ENCODE data around the gene DICER1.

The DICER1 gene

DNA sequence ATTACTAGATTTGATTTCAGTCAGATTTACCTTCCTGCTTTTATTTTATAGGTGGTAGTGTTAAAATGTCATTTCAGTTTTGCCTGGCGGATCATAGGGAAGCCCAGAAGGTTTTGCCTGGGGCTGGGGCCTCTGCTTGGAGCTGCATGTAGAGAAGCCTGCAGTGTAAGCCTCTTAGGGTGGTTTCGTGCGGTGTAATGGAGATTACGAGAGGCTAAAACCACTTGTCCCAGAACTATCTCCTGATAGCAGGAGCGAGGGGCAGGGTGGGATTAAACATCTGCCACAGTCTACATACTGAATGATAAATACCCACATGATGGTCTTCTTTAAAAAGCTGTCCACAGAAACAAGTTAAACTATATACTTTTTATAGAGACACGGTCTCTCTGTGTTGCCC, 35.0 kb upstream of the DICER1 start:
- H3K14ac ChIP-seq (ENCODE audit: low read length) = no peak overlapping the region
- WGBS, 2 donors (ENCODE audit: extremely low coverage in 2 of 2, insufficient read length in 2 of 2, insufficient replicate concordance in 1 of 2) = no CpG with 5 or more reads among the region's 6 CpGs

DNA sequence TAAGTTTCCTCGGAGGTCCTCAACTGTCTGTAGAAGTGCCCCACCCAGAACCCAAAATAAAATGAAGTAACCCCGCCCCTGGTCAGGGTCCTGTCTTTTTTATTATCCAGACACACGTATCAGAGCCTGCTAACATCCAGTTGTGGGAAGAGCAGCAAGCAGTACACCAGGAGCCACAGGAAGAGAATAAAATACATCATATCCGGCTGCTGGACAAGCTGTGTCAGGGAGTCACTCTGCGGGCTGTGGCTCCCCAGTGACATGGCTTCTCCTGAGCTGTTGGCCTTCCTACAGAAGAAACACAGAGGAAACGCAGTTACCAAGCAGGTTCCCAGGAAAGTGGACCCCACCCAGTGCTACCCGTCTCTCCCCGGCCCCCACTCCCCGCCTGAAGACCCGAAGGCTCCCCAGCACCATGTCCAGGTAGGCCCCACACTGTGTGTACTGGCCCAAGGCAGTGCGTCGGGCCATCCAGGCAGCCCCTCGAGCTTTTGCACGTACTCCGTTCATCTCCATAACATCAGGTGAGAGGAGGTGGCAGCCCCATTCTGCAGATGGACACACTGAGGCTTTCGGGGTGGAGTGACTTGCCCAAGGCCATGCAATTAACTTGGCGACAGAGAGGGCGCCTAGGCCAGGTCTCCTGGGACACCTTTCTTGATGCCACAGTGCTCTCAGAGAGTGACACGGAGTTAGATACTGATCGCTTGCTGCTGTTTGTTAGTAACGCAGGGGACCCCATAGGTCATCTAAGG, 34.3 kb upstream of the DICER1 start:
- WGBS, 2 donors (ENCODE audit: extremely low coverage in 2 of 2, insufficient read length in 2 of 2, insufficient replicate concordance in 1 of 2) = no CpG with 5 or more reads among the region's 21 CpGs
- H2BK12ac ChIP-seq (ENCODE audit: low read length) = no peak overlapping the region
- H3K4me1 ChIP-seq (ENCODE audit: control insufficient read depth in 2 of 2, insufficient read depth in 1 of 2, low read depth in 1 of 2, low read length in 2 of 2) = peaks cover 0 to 15% of the 10 kb centered on the region in 2 donors
- peak overlapping the region; percentile 80 for H3K23ac ChIP-seq (ENCODE audit: low read depth, low read length, poor library complexity)
- no peak overlapping the region for H2BK120ac ChIP-seq (ENCODE audit: low read depth, low read length)
- H4K91ac ChIP-seq (ENCODE audit: low read depth, low read length, poor library complexity) = no peak overlapping the region
- no peak overlapping the region for H2AK5ac ChIP-seq (ENCODE audit: low read depth, low read length)
- no peak overlapping the region for H3K4ac ChIP-seq (ENCODE audit: low read length)
- H3K18ac ChIP-seq (ENCODE audit: low read length) = peak overlapping the region; percentile 45
- no peak overlapping the region for H3K27ac ChIP-seq (replicated peaks; ENCODE audit: low read length)
- H4K8ac ChIP-seq (ENCODE audit: low read depth, low read length) = no peak overlapping the region
- H2AFZ ChIP-seq (ENCODE audit: low read length) = no peak overlapping the region
- no peak overlapping the region for H3K4me2 ChIP-seq (ENCODE audit: insufficient read depth, low read length, poor library complexity, severe bottlenecking)
- H3K79me1 ChIP-seq (ENCODE audit: low read depth, low read length) = no peaks in the 10 kb centered on the region
- no peak overlapping the region for H2BK5ac ChIP-seq (ENCODE audit: low read length)
- H3K14ac ChIP-seq (ENCODE audit: low read length) = no peak overlapping the region
- no peak overlapping the region for H3K9ac ChIP-seq (ENCODE audit: low read depth, low read length, poor library complexity)
- no peak for DNase-seq (ENCODE audit: low spot score)
- no peaks in the 10 kb centered on the region for H3K27me3 ChIP-seq (ENCODE audit: control insufficient read depth in 3 of 3, insufficient read depth in 3 of 3, low read depth in 1 of 3, low read length in 3 of 3)
- H2BK15ac ChIP-seq (ENCODE audit: low read length) = peak overlapping the region; percentile 30
- no peaks in the 10 kb centered on the region for H3K9me3 ChIP-seq (replicated peaks in 1 of 2; ENCODE audit: control insufficient read depth in 2 of 2, insufficient read depth in 1 of 2, low read depth in 1 of 2, low read length in 2 of 2)
- no peaks in the 10 kb centered on the region for H3K36me3 ChIP-seq (replicated peaks in 1 of 2; ENCODE audit: control insufficient read depth in 2 of 2, insufficient read depth in 2 of 2, low read length in 2 of 2)
- H3K4me3 ChIP-seq (ENCODE audit: low read length in 2 of 2) = no peak overlapping the region

More for the DNA sequence above, 35.0 kb upstream of the DICER1 start:
- Histone ChIP-seq H2AK5ac (ENCODE audit: low read depth, low read length) (no peak overlapping the region), H3K23ac (ENCODE audit: low read depth, low read length, poor library complexity) (no peak overlapping the region), H3K27ac (replicated peaks; ENCODE audit: low read length) (no peak overlapping the region), H2BK5ac (ENCODE audit: low read length) (no peak overlapping the region), H2BK120ac (ENCODE audit: low read depth, low read length) (no peak overlapping the region), H4K91ac (ENCODE audit: low read depth, low read length, poor library complexity) (no peak overlapping the region), H3K9ac (ENCODE audit: low read depth, low read length, poor library complexity) (no peak overlapping the region), H2AFZ (ENCODE audit: low read length) (no peak overlapping the region), H3K4me2 (ENCODE audit: insufficient read depth, low read length, poor library complexity, severe bottlenecking) (no peak overlapping the region), H3K4ac (ENCODE audit: low read length) (no peak overlapping the region), H2BK12ac (ENCODE audit: low read length) (no peak overlapping the region), H3K4me3 (ENCODE audit: low read length in 2 of 2) (no peak overlapping the region), H3K18ac (ENCODE audit: low read length) (no peak overlapping the region), H3K27me3 (ENCODE audit: control insufficient read depth in 3 of 3, insufficient read depth in 3 of 3, low read depth in 1 of 3, low read length in 3 of 3) (no peaks in the 10 kb centered on the region), H3K36me3 (replicated peaks in 1 of 2; ENCODE audit: control insufficient read depth in 2 of 2, insufficient read depth in 2 of 2, low read length in 2 of 2) (no peaks in the 10 kb centered on the region), H4K8ac (ENCODE audit: low read depth, low read length) (no peak overlapping the region), H3K9me3 (replicated peaks in 1 of 2; ENCODE audit: control insufficient read depth in 2 of 2, insufficient read depth in 1 of 2, low read depth in 1 of 2, low read length in 2 of 2) (no peaks in the 10 kb centered on the region), H2BK15ac (ENCODE audit: low read length) (no peak overlapping the region), H3K4me1 (ENCODE audit: control insufficient read depth in 2 of 2, insufficient read depth in 1 of 2, low read depth in 1 of 2, low read length in 2 of 2) (peaks cover 0 to 15% of the 10 kb centered on the region in 2 donors), H3K79me1 (ENCODE audit: low read depth, low read length) (no peaks in the 10 kb centered on the region)
- no peak for DNase-seq (ENCODE audit: low spot score)

DNA sequence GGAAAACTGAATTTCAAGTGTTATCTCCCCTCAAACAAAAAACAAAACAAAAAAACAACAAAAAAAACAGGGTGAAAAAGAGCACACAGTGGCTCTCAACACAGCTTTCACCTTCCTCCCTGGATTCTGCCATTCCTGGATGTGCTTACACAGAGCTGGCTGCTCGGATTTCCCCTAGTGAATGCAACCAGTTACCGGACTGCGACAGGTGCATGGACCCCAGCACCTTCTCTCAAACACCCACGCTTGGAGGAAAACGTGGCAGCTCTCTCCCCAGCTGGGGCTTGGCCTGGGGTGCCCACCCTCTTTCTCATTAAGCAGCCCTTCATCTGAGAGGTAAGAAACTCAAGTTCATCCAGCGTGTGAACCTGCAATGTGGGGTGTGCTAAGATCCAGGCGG, 33.5 kb upstream of the DICER1 start:
- H3K14ac ChIP-seq (ENCODE audit: low read length) = no peak overlapping the region
- no peaks in the 10 kb centered on the region for H3K27me3 ChIP-seq (ENCODE audit: control insufficient read depth in 3 of 3, insufficient read depth in 3 of 3, low read depth in 1 of 3, low read length in 3 of 3)
- peaks cover 0 to 13% of the 10 kb centered on the region in 2 donors for H3K4me1 ChIP-seq (ENCODE audit: control insufficient read depth in 2 of 2, insufficient read depth in 1 of 2, low read depth in 1 of 2, low read length in 2 of 2)
- no peak overlapping the region for H2AFZ ChIP-seq (ENCODE audit: low read length)
- H3K9me3 ChIP-seq (replicated peaks in 1 of 2; ENCODE audit: control insufficient read depth in 2 of 2, insufficient read depth in 1 of 2, low read depth in 1 of 2, low read length in 2 of 2) = no peaks in the 10 kb centered on the region
- no peaks in the 10 kb centered on the region for H3K36me3 ChIP-seq (replicated peaks in 1 of 2; ENCODE audit: control insufficient read depth in 2 of 2, insufficient read depth in 2 of 2, low read length in 2 of 2)
- H3K27ac ChIP-seq (replicated peaks; ENCODE audit: low read length) = no peak overlapping the region
- no peak overlapping the region for H3K9ac ChIP-seq (ENCODE audit: low read depth, low read length, poor library complexity)
- no peaks in the 10 kb centered on the region for H3K79me1 ChIP-seq (ENCODE audit: low read depth, low read length)
- no peak overlapping the region for H3K18ac ChIP-seq (ENCODE audit: low read length)
- no peak overlapping the region for H2BK5ac ChIP-seq (ENCODE audit: low read length)
- H2AK5ac ChIP-seq (ENCODE audit: low read depth, low read length) = no peak overlapping the region
- no CpG with 5 or more reads among the region's 7 CpGs for WGBS, 2 donors (ENCODE audit: extremely low coverage in 2 of 2, insufficient read length in 2 of 2, insufficient replicate concordance in 1 of 2)
- no peak overlapping the region for H2BK120ac ChIP-seq (ENCODE audit: low read depth, low read length)
- no peak for DNase-seq (ENCODE audit: low spot score)
- no peak overlapping the region for H2BK15ac ChIP-seq (ENCODE audit: low read length)
- H3K4me2 ChIP-seq (ENCODE audit: insufficient read depth, low read length, poor library complexity, severe bottlenecking) = no peak overlapping the region
- H3K4ac ChIP-seq (ENCODE audit: low read length) = no peak overlapping the region
- H3K23ac ChIP-seq (ENCODE audit: low read depth, low read length, poor library complexity) = no peak overlapping the region
- H3K4me3 ChIP-seq (ENCODE audit: low read length in 2 of 2) = no peak overlapping the region
- H4K8ac ChIP-seq (ENCODE audit: low read depth, low read length) = no peak overlapping the region
- no peak overlapping the region for H4K91ac ChIP-seq (ENCODE audit: low read depth, low read length, poor library complexity)
- H2BK12ac ChIP-seq (ENCODE audit: low read length) = no peak overlapping the region

DNA sequence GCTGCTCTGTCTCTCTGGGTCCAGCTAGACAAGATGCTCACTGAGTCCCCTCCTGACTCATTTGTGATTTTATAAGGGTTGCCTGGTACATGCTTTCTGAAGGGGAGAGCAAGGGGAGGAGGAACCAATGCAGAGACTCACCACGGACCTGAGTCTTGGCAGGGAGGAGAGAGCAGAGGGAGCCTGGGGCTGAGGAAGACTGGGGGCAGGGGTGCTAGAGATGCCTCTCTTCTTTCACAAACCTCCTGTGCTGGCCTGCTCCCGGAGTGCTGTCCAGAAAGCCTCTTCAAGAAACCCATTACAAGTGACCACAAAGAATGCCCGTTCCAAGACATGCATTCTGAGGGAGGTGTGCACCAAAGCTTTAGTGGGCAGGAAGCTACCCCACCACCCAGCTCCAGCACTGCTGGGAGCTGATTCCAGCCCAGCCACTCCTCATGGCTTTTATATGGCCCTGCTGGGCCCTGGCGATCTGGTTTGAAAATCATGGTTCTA, 33.1 kb upstream of the DICER1 start:
- Histone ChIP-seq H3K9ac (ENCODE audit: low read depth, low read length, poor library complexity) (no peak overlapping the region), H3K23ac (ENCODE audit: low read depth, low read length, poor library complexity) (no peak overlapping the region), H3K14ac (ENCODE audit: low read length) (no peak overlapping the region), H3K27me3 (ENCODE audit: control insufficient read depth in 3 of 3, insufficient read depth in 3 of 3, low read depth in 1 of 3, low read length in 3 of 3) (no peaks in the 10 kb centered on the region), H2AFZ (ENCODE audit: low read length) (no peak overlapping the region), H3K36me3 (replicated peaks in 1 of 2; ENCODE audit: control insufficient read depth in 2 of 2, insufficient read depth in 2 of 2, low read length in 2 of 2) (no peaks in the 10 kb centered on the region), H3K4me3 (ENCODE audit: low read length in 2 of 2) (no peak overlapping the region), H3K79me1 (ENCODE audit: low read depth, low read length) (no peaks in the 10 kb centered on the region), H3K4me1 (ENCODE audit: control insufficient read depth in 2 of 2, insufficient read depth in 1 of 2, low read depth in 1 of 2, low read length in 2 of 2) (peaks cover 0 to 10% of the 10 kb centered on the region in 2 donors), H3K27ac (replicated peaks; ENCODE audit: low read length) (no peak overlapping the region), H4K91ac (ENCODE audit: low read depth, low read length, poor library complexity) (no peak overlapping the region), H2BK120ac (ENCODE audit: low read depth, low read length) (no peak overlapping the region), H2BK12ac (ENCODE audit: low read length) (no peak overlapping the region), H3K4ac (ENCODE audit: low read length) (no peak overlapping the region), H4K8ac (ENCODE audit: low read depth, low read length) (no peak overlapping the region), H2BK5ac (ENCODE audit: low read length) (no peak overlapping the region), H2AK5ac (ENCODE audit: low read depth, low read length) (no peak overlapping the region), H3K18ac (ENCODE audit: low read length) (peak overlapping the region; percentile 3), H2BK15ac (ENCODE audit: low read length) (no peak overlapping the region), H3K9me3 (replicated peaks in 1 of 2; ENCODE audit: control insufficient read depth in 2 of 2, insufficient read depth in 1 of 2, low read depth in 1 of 2, low read length in 2 of 2) (no peaks in the 10 kb centered on the region), H3K4me2 (ENCODE audit: insufficient read depth, low read length, poor library complexity, severe bottlenecking) (no peak overlapping the region)
- no peak for DNase-seq (ENCODE audit: low spot score)
- WGBS, 2 donors (ENCODE audit: extremely low coverage in 2 of 2, insufficient read length in 2 of 2, insufficient replicate concordance in 1 of 2) = no CpG with 5 or more reads among the region's 4 CpGs

All from neuronal stem cell (in vitro differentiated cells).